GM12872 (cell line): ENCODE measurements around the gene MYO16.

ENCODE experiments used
- TF ChIP-seq, protein P1 (sequence below): IDR thresholded peaks from 3 replicates; pipeline ENCODE4 v1.5.1; 2011; ENCODE audit warnings: low read depth, mild to moderate bottlenecking, low read length, moderate library complexity; ENCODE audit not compliant: insufficient read depth

MYO16 gene

DNA sequence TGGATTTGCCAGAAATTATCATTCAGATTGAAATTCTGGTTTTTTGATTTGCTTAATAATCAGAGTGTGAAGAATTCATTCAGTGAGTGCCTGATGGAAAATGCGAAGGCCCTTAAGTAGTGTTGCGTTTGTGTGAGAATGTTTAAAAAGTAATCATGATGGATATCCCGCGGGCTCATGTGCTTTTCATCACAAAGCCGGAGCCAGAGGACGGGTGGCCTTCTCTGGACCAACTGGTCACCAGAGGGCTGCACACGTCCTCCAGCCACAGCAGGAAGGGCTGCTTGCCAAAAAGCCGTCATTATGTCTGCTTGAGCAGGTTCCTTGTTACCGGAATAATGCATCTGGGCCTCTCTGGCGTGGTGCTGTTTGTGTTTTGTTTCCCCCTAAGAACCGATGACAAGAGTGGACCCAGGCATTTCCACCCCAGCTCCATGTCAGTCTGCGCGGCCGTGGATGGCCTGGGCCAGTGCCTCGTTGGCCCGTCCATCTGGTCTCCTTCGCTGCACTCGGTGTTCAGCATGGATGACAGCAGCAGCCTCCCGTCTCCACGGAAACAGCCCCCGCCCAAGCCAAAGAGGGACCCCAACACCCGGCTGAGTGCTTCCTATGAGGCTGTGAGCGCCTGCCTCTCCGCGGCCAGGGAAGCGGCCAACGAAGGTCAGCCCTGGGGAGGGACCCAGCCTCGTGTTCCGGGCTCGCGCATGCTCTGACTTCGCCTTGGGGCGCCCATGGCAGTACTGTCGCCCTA, 497.7 kb downstream of the MYO16 start:
- TF ChIP-seq, protein P1, sequence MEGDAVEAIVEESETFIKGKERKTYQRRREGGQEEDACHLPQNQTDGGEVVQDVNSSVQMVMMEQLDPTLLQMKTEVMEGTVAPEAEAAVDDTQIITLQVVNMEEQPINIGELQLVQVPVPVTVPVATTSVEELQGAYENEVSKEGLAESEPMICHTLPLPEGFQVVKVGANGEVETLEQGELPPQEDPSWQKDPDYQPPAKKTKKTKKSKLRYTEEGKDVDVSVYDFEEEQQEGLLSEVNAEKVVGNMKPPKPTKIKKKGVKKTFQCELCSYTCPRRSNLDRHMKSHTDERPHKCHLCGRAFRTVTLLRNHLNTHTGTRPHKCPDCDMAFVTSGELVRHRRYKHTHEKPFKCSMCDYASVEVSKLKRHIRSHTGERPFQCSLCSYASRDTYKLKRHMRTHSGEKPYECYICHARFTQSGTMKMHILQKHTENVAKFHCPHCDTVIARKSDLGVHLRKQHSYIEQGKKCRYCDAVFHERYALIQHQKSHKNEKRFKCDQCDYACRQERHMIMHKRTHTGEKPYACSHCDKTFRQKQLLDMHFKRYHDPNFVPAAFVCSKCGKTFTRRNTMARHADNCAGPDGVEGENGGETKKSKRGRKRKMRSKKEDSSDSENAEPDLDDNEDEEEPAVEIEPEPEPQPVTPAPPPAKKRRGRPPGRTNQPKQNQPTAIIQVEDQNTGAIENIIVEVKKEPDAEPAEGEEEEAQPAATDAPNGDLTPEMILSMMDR = no peak

- TF ChIP-seq, protein P1 = no peak
Observed at GRCh38 chr13:109128121-109128520, 498.7 kb downstream of the MYO16 start.

- TF ChIP-seq, protein P1 = no peak
Observed at GRCh38 chr13:109130093-109130835, 500.9 kb downstream of the MYO16 start.

- TF ChIP-seq, protein P1 = no peak
Observed at GRCh38 chr13:109131698-109132257, 502.4 kb downstream of the MYO16 start.

GRCh38 chr13:109135018-109135417, 505.6 kb downstream of the MYO16 start:
- TF ChIP-seq, protein P1 = peak; percentile 52

- TF ChIP-seq, protein P1 = no peak
Observed at GRCh38 chr13:109136873-109137272, 507.5 kb downstream of the MYO16 start.

GRCh38 chr13:109139346-109139745, 509.9 kb downstream of the MYO16 start:
- TF ChIP-seq, protein P1 = no peak
